Ishikawa (cell line): ENCODE measurements around the gene DNAH17.

Experiments used
- CREB1 ChIP-seq: IDR thresholded peaks from 2 replicates; pipeline ENCODE4 v1.6.1; 2012; ENCODE audit warnings: low read depth
- EP300 ChIP-seq: IDR thresholded peaks from 2 replicates; pipeline ENCODE4 v1.6.1; 2012; ENCODE audit warnings: borderline replicate concordance
- TEAD4 ChIP-seq: IDR thresholded peaks from 2 replicates; pipeline ENCODE4 v1.6.1; 2012

GRCh38 chr17:78458736-78459335 is 118.4 kb downstream of the DNAH17 start:
- no peak for TF ChIP-seq CREB1
- no peak for TF ChIP-seq TEAD4
- TF ChIP-seq EP300: no peak
